Mesenchymal stem cell (in vitro differentiated cells and primary cell): Measurements from ENCODE around the gene PSORS1C1.

Source experiments
- DNase-seq: peaks from one replicate; pipeline ENCODE4 v3.0.0-alpha.2; 2013
- H2AFZ ChIP-seq: one replicate; pipeline ENCODE4 v1.6.1; 2013; ENCODE audit warnings: low read depth, mild to moderate bottlenecking, control low read depth, inconsistent platforms, low read length, moderate library complexity
- H2AK5ac ChIP-seq: 2 replicates; pipeline ENCODE4 v1.6.1; 2013; ENCODE audit warnings: low read length, moderate library complexity, mild to moderate bottlenecking, inconsistent platforms; ENCODE audit not compliant: severe bottlenecking
- H2BK120ac ChIP-seq: one replicate; pipeline ENCODE4 v1.6.1; 2013; ENCODE audit warnings: low read depth, mild to moderate bottlenecking, inconsistent platforms, low read length, moderate library complexity
- H2BK12ac ChIP-seq, 2 experiments: one replicate each; pipeline ENCODE4 v1.6.1; 2013; ENCODE audit warnings: inconsistent platforms in 2 of 2, low read length in 2 of 2, mild to moderate bottlenecking in 2 of 2, moderate library complexity in 2 of 2, control low read depth in 1 of 2
- H2BK15ac ChIP-seq: one replicate; pipeline ENCODE4 v1.6.1; 2013; ENCODE audit warnings: mild to moderate bottlenecking, low read depth, inconsistent platforms; ENCODE audit not compliant: poor library complexity, severe bottlenecking
- H2BK5ac ChIP-seq: 2 replicates; pipeline ENCODE4 v1.6.1; 2013; ENCODE audit warnings: low read depth, mild to moderate bottlenecking, low read length, control low read depth, inconsistent platforms; ENCODE audit not compliant: poor library complexity, severe bottlenecking
- H3K14ac ChIP-seq, 2 experiments: one replicate each; pipeline ENCODE4 v1.6.1; 2013; ENCODE audit warnings: inconsistent platforms in 2 of 2, low read length in 2 of 2, control low read depth in 1 of 2, mild to moderate bottlenecking in 1 of 2, moderate library complexity in 1 of 2
- H3K18ac ChIP-seq, 2 experiments: one replicate each; pipeline ENCODE4 v1.6.1; 2013; ENCODE audit warnings: inconsistent platforms in 2 of 2, low read length in 2 of 2, control low read depth in 1 of 2, low read depth in 1 of 2, mild to moderate bottlenecking in 1 of 2
- H3K23ac ChIP-seq, 2 experiments: one replicate each; pipeline ENCODE4 v1.6.1; 2013; ENCODE audit warnings: inconsistent platforms in 2 of 2, low read length in 2 of 2, mild to moderate bottlenecking in 2 of 2, moderate library complexity in 2 of 2, control low read depth in 1 of 2
- H3K27ac ChIP-seq: 2 replicates; pipeline ENCODE4 v1.5.1; 2013; ENCODE audit warnings: mild to moderate bottlenecking, moderate library complexity, low read length, control low read depth, inconsistent platforms; ENCODE audit not compliant: poor library complexity, severe bottlenecking
- H3K27me3 ChIP-seq, 2 experiments: 2 replicates each; pipeline versions ENCODE4 v1.6.1 to v1.7.0; 2013; ENCODE audit warnings: low read length in 2 of 2, mild to moderate bottlenecking in 2 of 2, moderate library complexity in 2 of 2, control low read depth in 1 of 2, inconsistent platforms in 1 of 2; ENCODE audit not compliant: control insufficient read depth in 1 of 2, insufficient read depth in 1 of 2
- H3K36me3 ChIP-seq, 2 experiments: 2 replicates each; pipeline versions ENCODE4 v1.6.1 to v1.7.0; 2013; ENCODE audit warnings: low read length in 2 of 2, control low read depth in 1 of 2, inconsistent platforms in 1 of 2, low read depth in 1 of 2, mild to moderate bottlenecking in 1 of 2; ENCODE audit not compliant: insufficient read depth in 2 of 2, control insufficient read depth in 1 of 2
- H3K4ac ChIP-seq, 2 experiments: one replicate each; pipeline ENCODE4 v1.6.1; 2013; ENCODE audit warnings: inconsistent platforms in 2 of 2, low read length in 2 of 2, mild to moderate bottlenecking in 2 of 2, moderate library complexity in 2 of 2, control low read depth in 1 of 2, low read depth in 1 of 2
- H3K4me1 ChIP-seq: 2 replicates; pipeline ENCODE4 v1.6.1; 2013; ENCODE audit warnings: low read depth, low read length, control low read depth; ENCODE audit not compliant: control insufficient read depth, insufficient read depth
- H3K4me2 ChIP-seq: 2 replicates; pipeline ENCODE4 v1.6.1; 2013; ENCODE audit warnings: low read length, mild to moderate bottlenecking, inconsistent platforms; ENCODE audit not compliant: poor library complexity, severe bottlenecking
- H3K4me3 ChIP-seq, 2 experiments: 2 replicates each; pipeline versions ENCODE4 v1.5.1 to v1.7.0; 2013; ENCODE audit warnings: low read length in 2 of 2, mild to moderate bottlenecking in 2 of 2, control low read depth in 1 of 2, low read depth in 1 of 2; ENCODE audit not compliant: insufficient read depth in 1 of 2
- H3K79me1 ChIP-seq: replicated peaks from 2 replicates; pipeline ENCODE4 v1.6.1; 2013; ENCODE audit warnings: mild to moderate bottlenecking, control low read depth, low read length, inconsistent platforms; ENCODE audit not compliant: poor library complexity, severe bottlenecking
- H3K9ac ChIP-seq: 2 replicates; pipeline ENCODE4 v1.7.0; 2013; ENCODE audit warnings: mild to moderate bottlenecking, low read length, moderate library complexity
- H3K9me3 ChIP-seq: 2 replicates; pipeline ENCODE4 v1.7.0; 2013; ENCODE audit warnings: mild to moderate bottlenecking, low read length; ENCODE audit not compliant: control insufficient read depth
- H4K8ac ChIP-seq: one replicate; pipeline ENCODE4 v1.6.1; 2013; ENCODE audit warnings: inconsistent platforms, mild to moderate bottlenecking, low read length, moderate library complexity
- H4K91ac ChIP-seq: one replicate; pipeline ENCODE4 v1.6.1; 2013; ENCODE audit warnings: mild to moderate bottlenecking, low read length, inconsistent platforms
- WGBS: methylation state at CpG from one replicate; pipeline ENCODE4 v1.1.7; 2013; ENCODE audit warnings: mixed read lengths; 5-methylcytosine and 5-hydroxymethylcytosine counted together

The PSORS1C1 gene

DNA sequence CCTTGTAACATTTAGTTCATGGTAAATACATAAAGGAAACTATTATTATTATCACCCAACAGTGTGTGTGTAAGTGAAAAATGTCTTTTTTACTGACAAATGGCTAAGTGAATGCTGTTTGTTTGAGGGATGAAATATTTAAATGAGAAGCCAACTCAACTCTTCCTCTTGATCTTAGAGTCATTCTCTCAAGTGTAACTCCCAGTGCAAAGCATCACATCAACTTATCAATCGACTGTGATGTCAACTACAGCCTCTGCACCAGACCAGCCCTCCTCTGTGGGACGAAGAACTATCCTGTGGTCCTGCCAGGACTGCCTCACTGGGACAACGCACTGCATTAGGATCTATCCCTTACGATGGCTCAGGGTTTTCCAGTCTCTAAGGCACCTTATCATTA is 7.5 kb upstream of the PSORS1C1 start:
- Histone ChIP-seq H2AK5ac (no peak overlapping the region), H3K9ac (no peak overlapping the region), H4K8ac (no peak overlapping the region), H3K23ac (no peak overlapping the region), H3K4me3 (no peak overlapping the region), H3K4me2 (no peak overlapping the region), H2AFZ (no peak overlapping the region), H2BK12ac (no peak overlapping the region), H3K79me1 (no peaks in the 10 kb centered on the region), H3K18ac (no peak overlapping the region), H2BK15ac (no peak overlapping the region), H3K27ac (no peak overlapping the region), H3K9me3 (no peaks in the 10 kb centered on the region), H3K4me1 (peaks cover 2% of the 10 kb centered on the region), H3K27me3 (peaks cover 13 to 36% of the 10 kb centered on the region in 2 experiments), H3K4ac (no peak overlapping the region), H2BK5ac (no peak overlapping the region), H3K36me3 (no peaks in the 10 kb centered on the region), H4K91ac (no peak overlapping the region), H3K14ac (no peak overlapping the region), H2BK120ac (no peak overlapping the region)
- DNase-seq = no peak
- WGBS = 75% methylated on average over 3 of the region's 4 CpGs

DNA sequence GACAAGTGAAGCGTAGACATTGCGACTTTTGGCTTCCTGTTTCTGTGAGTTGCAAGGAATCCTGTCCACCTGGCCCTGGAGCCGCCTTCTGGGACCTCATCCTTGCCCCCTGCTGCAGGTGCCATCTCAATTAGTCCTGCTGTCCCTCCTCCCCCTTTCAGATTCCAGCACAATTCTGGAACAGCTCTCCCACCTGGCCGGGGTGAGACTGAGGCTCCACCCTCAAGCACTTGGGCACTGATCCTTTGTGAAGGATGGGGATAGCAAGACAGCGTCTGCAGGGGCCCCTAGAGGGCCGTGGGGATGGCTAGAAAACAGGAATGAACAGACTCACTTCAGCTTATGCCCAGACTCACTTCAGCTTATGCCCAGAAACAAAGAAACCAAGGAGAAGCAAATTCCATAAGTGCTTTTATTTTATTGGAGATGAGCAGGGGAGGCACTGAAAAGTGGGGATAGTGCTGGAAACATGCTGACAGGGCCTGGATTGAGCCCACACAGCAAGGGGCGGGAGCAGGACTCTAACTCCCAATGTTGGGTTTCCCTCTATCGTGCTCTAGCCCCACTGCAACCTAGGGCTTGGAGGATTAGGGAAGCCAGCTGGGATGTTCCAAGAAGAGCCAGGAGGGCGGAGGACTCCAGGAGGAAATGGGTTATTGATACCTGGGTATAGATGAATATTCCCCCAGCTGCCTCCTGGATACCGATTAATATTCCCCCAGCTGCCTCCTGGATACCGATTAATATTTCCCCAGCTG is 3.6 kb upstream of the PSORS1C1 start:
- no peak overlapping the region for H2AFZ ChIP-seq

DNA sequence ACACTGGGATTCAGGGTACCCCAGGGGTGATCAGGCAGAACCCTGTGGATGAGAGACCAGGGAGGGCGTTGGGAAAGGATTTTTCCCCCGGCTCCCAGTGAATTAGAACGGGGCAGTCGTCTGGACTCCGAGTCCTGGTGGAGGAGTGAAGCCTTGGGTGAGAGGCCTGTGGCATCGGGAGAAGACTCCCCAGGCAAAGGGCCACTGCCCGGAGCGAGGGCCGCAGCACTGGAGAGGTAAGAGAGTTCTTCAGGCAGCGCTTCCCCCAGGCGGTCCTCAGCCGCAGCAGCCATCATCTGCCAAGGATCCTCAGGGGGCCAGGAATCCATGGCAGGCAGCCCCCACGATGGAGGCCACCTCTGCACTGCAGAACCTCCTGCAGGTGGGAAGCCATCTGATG is 2.9 kb upstream of the PSORS1C1 start:
- no peak overlapping the region for H2BK12ac ChIP-seq
- H3K4me2 ChIP-seq = no peak overlapping the region
- H3K4me1 ChIP-seq = peaks cover 18% of the 10 kb centered on the region
- no peak overlapping the region for H3K9ac ChIP-seq
- no peak overlapping the region for H2BK120ac ChIP-seq
- H2BK5ac ChIP-seq = no peak overlapping the region
- H2AFZ ChIP-seq = no peak overlapping the region
- 93% methylated on average over 13 of the region's 13 CpGs for WGBS
- no peak overlapping the region for H3K4ac ChIP-seq
- H4K91ac ChIP-seq = no peak overlapping the region
- no peak overlapping the region for H3K27ac ChIP-seq
- H2BK15ac ChIP-seq = no peak overlapping the region
- H3K4me3 ChIP-seq = no peak overlapping the region
- peaks cover 13 to 34% of the 10 kb centered on the region in 2 experiments for H3K27me3 ChIP-seq
- H3K36me3 ChIP-seq = peaks cover 0 to 1% of the 10 kb centered on the region in 2 experiments
- H4K8ac ChIP-seq = no peak overlapping the region
- no peaks in the 10 kb centered on the region for H3K9me3 ChIP-seq
- DNase-seq = no peak
- H3K18ac ChIP-seq = no peak overlapping the region
- H3K14ac ChIP-seq = no peak overlapping the region
- H3K23ac ChIP-seq = no peak overlapping the region
- peak overlapping the region; percentile 22 for H2AK5ac ChIP-seq
- peaks cover 12% of the 10 kb centered on the region for H3K79me1 ChIP-seq

More for the DNA sequence above, 3.6 kb upstream of the PSORS1C1 start:
- Histone ChIP-seq H3K9me3 (no peaks in the 10 kb centered on the region), H3K18ac (no peak overlapping the region), H3K4me3 (no peak overlapping the region), H4K91ac (no peak overlapping the region), H3K14ac (no peak overlapping the region), H3K23ac (no peak overlapping the region), H2BK120ac (no peak overlapping the region), H2BK12ac (no peak overlapping the region), H3K4me1 (peaks cover 18% of the 10 kb centered on the region), H3K4me2 (no peak overlapping the region), H3K27me3 (peaks cover 13 to 36% of the 10 kb centered on the region in 2 experiments), H3K27ac (no peak overlapping the region), H4K8ac (no peak overlapping the region), H3K36me3 (no peaks in the 10 kb centered on the region), H2AK5ac (no peak overlapping the region), H2BK5ac (no peak overlapping the region), H3K79me1 (peaks cover 9% of the 10 kb centered on the region), H2BK15ac (no peak overlapping the region), H3K9ac (no peak overlapping the region), H3K4ac (no peak overlapping the region)
- 74% methylated on average over 8 of the region's 11 CpGs for WGBS
- DNase-seq = no peak

DNA sequence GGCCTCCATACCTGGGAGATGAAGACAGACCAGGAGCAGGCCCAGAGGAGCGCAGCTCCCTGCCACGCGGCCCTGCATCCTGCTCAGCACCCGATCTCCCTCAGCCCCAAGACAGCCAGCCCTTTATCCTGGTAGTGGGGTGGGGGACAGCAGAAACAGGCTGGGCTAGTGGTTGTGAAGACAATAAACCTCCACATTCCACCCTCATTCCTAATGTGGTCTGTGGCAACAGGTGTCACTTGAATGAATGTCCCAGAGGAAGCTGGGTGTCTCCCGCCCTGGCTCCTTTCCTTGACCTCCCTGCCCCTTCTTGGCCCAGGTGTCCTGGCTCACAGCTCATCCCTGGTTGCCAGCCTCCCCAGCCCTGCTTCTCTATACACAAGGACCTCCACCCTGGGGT is 2.1 kb upstream of the PSORS1C1 start, which contains the start of gene C6orf15:
Gene C6orf15 (minus strand): TSS at position 98 of the 400 bp plus-strand sequence. CDS start 20 bp downstream, at position 78.
- DNase-seq = no peak
- Histone ChIP-seq H3K79me1 (peaks cover 19% of the 10 kb centered on the region), H3K18ac (no peak within 1 kb of the TSS), H2AK5ac (peak within 1 kb of the TSS; percentile 77), H4K8ac (no peak within 1 kb of the TSS), H3K4ac (no peak within 1 kb of the TSS), H3K27ac (no peak within 1 kb of the TSS), H2BK15ac (no peak within 1 kb of the TSS), H4K91ac (no peak within 1 kb of the TSS), H3K36me3 (peaks cover 0 to 8% of the 10 kb centered on the region in 2 experiments), H3K4me1 (peaks cover 18% of the 10 kb centered on the region), H2BK5ac (no peak within 1 kb of the TSS), H2AFZ (no peak within 1 kb of the TSS), H3K14ac (peak within 1 kb of the TSS in 1 of 2 experiments; percentile 35), H2BK12ac (no peak within 1 kb of the TSS), H3K23ac (no peak within 1 kb of the TSS), H3K27me3 (peaks cover 13 to 29% of the 10 kb centered on the region in 2 experiments), H2BK120ac (no peak within 1 kb of the TSS), H3K9me3 (no peaks in the 10 kb centered on the region), H3K4me3 (no peak within 1 kb of the TSS), H3K9ac (no peak within 1 kb of the TSS), H3K4me2 (no peak within 1 kb of the TSS)
- WGBS = 94% methylated on average over 5 of the region's 5 CpGs
